ENCODE measurements around the gene MPZL1.

- no peak for TF ChIP-seq MAX (IDR thresholded peaks at IDR 0.05)
- no peak for TF ChIP-seq CTCF (IDR thresholded peaks at IDR 0.05; ENCODE audit: low read depth, low read length, missing input control)
- TF ChIP-seq RAD21 (IDR thresholded peaks at IDR 0.05), result no peak
Observed at GRCh38 chr1:167794043-167794442, 72.3 kb downstream of the MPZL1 start.

Measured in liver (tissue), 3 donors.